GM12892 (cell line): Measurements from ENCODE around the gene PAX5.

ENCODE experiments used
- DNase-seq: peaks from one replicate; pipeline ENCODE4 v3.0.0; 2011; ENCODE audit not compliant: insufficient read length
- FAIRE-seq: peaks from 2 replicates; lab custom pipeline; 2011; peaks lifted over from hg19 to GRCh38; lab: Jason Lieb, UNC
- POLR2A ChIP-seq: IDR thresholded peaks from 2 replicates; pipeline ENCODE4 v1.6.1; 2011; ENCODE audit warnings: low read depth, low read length, control low read depth
- POLR2AphosphoS5 ChIP-seq: IDR thresholded peaks from 2 replicates; pipeline ENCODE4 v1.6.1; 2011; ENCODE audit warnings: low read depth, low read length, control low read depth
- TAF1 ChIP-seq: IDR thresholded peaks from 2 replicates; pipeline ENCODE4 v1.6.1; 2011; ENCODE audit warnings: low read depth, mild to moderate bottlenecking, control low read depth, low read length, borderline replicate concordance

PAX5 gene

GRCh38 chr9:36802201-36802920 lies 231.7 kb downstream of the PAX5 start:
- DNase-seq (no peak), FAIRE-seq (no peak)
- no peak for TF ChIP-seq TAF1
- TF ChIP-seq POLR2AphosphoS5, result no peak
- TF ChIP-seq POLR2A, result no peak

GRCh38 chr9:36800455-36800854 lies 233.6 kb downstream of the PAX5 start:
- no peak for FAIRE-seq
- no peak for DNase-seq

GRCh38 chr9:36798350-36799065 lies 235.6 kb downstream of the PAX5 start:
- TF ChIP-seq TAF1 (no peak), POLR2A (no peak), POLR2AphosphoS5 (no peak)
- peak; percentile 49 for DNase-seq
- FAIRE-seq, result no peak

More at GRCh38 chr9:36800455-36800854, 233.6 kb downstream of the PAX5 start:
- no peak for TF ChIP-seq TAF1

GRCh38 chr9:36797471-36798220 lies 236.4 kb downstream of the PAX5 start:
- FAIRE-seq (no peak), DNase-seq (no peak)

GRCh38 chr9:36796671-36797419 lies 237.2 kb downstream of the PAX5 start:
- DNase-seq, result no peak
- no peak for FAIRE-seq
- TF ChIP-seq TAF1 (no peak), POLR2AphosphoS5 (no peak), POLR2A (no peak)

More at GRCh38 chr9:36797471-36798220, 236.4 kb downstream of the PAX5 start:
- no peak for TF ChIP-seq POLR2A
- TF ChIP-seq TAF1, result no peak
- no peak for TF ChIP-seq POLR2AphosphoS5

- no peak for FAIRE-seq
- TF ChIP-seq POLR2A, result no peak
- TF ChIP-seq POLR2AphosphoS5, result no peak
- no peak for TF ChIP-seq TAF1
- no peak for DNase-seq
Measured at GRCh38 chr9:36794461-36794860, 239.6 kb downstream of the PAX5 start.

- TF ChIP-seq POLR2AphosphoS5, result no peak
- TF ChIP-seq POLR2A, result no peak
- TF ChIP-seq TAF1, result no peak
- no peak for DNase-seq
- FAIRE-seq, result peak; percentile 24
Measured at GRCh38 chr9:36793277-36793676, 240.8 kb downstream of the PAX5 start.

GRCh38 chr9:36791222-36791950 lies 242.7 kb downstream of the PAX5 start:
- no peak for FAIRE-seq
- no peak for TF ChIP-seq POLR2AphosphoS5
- TF ChIP-seq TAF1, result no peak
- TF ChIP-seq POLR2A, result no peak
- DNase-seq, result no peak

- TF ChIP-seq POLR2AphosphoS5, result no peak
- DNase-seq (no peak), FAIRE-seq (no peak)
Measured at GRCh38 chr9:36789886-36790285, 244.2 kb downstream of the PAX5 start.

GRCh38 chr9:36788534-36788933 lies 245.5 kb downstream of the PAX5 start:
- no peak for FAIRE-seq
- DNase-seq, result no peak
- no peak for TF ChIP-seq POLR2AphosphoS5
- no peak for TF ChIP-seq POLR2A
- TF ChIP-seq TAF1, result no peak

- FAIRE-seq (no peak), DNase-seq (no peak)
- TF ChIP-seq TAF1 (no peak), POLR2A (no peak), POLR2AphosphoS5 (no peak)
Measured at GRCh38 chr9:36787709-36788108, 246.4 kb downstream of the PAX5 start.
